Neural cell (in vitro differentiated cells): ENCODE results near the gene CACNA1S.

Experiments
- EP300 ChIP-seq: fragments of 450-650 bp; conservative IDR thresholded peaks from 2 replicates; pipeline ENCODE4 v1.6.1; 2014; ENCODE audit warnings: antibody characterized with exemption, mild to moderate bottlenecking, moderate library complexity; ENCODE audit not compliant: poor library complexity, severe bottlenecking
- EZH2 ChIP-seq: fragments of 200-600, 300-800 bp; shearing (Covaris generic), sonication (generic); IDR thresholded peaks from 2 replicates; pipeline ENCODE4 v1.6.1; 2014; ENCODE audit warnings: antibody characterized with exemption, low read length, borderline replicate concordance, mild to moderate bottlenecking; ENCODE audit not compliant: insufficient read depth, poor library complexity, severe bottlenecking
- REST ChIP-seq: IDR thresholded peaks from 2 replicates; pipeline ENCODE4 v1.6.1; 2012; ENCODE audit warnings: borderline replicate concordance
- SMC3 ChIP-seq: fragments of 450-650 bp; conservative IDR thresholded peaks from 2 replicates; pipeline ENCODE4 v1.6.1; 2014; ENCODE audit warnings: antibody characterized with exemption, mild to moderate bottlenecking, moderate library complexity; ENCODE audit not compliant: poor library complexity
- TAF1 ChIP-seq: IDR thresholded peaks from 2 replicates; pipeline ENCODE4 v1.6.1; 2012; ENCODE audit warnings: low read depth
- TF ChIP-seq, protein P1 (sequence below): fragments of 450-650 bp; IDR thresholded peaks from 2 replicates; pipeline ENCODE4 v1.5.1; 2014; ENCODE audit warnings: antibody characterized with exemption, mild to moderate bottlenecking, moderate library complexity; ENCODE audit not compliant: poor library complexity, severe bottlenecking

DNA sequence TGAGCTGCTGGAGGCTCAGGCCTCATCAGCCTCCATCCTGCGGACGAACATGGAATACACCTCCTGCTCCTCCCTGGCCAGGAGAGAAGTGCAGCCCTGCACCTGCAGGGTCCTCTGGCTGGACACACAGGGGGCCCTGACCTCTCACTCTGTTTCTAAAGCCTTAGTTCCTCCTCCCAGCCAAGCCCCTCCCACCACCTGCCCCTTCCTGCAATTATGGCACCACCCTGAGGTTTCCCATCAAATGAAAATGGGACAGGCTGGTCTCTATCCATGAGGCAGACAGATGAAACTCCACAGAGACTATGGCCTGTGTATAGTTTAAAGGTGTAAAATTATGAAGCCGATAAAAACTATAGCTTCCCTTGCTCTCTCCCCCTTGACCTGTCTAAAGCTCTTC, 42.6 kb downstream of the CACNA1S start:
- TF ChIP-seq TAF1 (no peak), REST (no peak), EP300 (no peak), EZH2 (no peak), SMC3 (no peak)
- TF ChIP-seq, protein P1, sequence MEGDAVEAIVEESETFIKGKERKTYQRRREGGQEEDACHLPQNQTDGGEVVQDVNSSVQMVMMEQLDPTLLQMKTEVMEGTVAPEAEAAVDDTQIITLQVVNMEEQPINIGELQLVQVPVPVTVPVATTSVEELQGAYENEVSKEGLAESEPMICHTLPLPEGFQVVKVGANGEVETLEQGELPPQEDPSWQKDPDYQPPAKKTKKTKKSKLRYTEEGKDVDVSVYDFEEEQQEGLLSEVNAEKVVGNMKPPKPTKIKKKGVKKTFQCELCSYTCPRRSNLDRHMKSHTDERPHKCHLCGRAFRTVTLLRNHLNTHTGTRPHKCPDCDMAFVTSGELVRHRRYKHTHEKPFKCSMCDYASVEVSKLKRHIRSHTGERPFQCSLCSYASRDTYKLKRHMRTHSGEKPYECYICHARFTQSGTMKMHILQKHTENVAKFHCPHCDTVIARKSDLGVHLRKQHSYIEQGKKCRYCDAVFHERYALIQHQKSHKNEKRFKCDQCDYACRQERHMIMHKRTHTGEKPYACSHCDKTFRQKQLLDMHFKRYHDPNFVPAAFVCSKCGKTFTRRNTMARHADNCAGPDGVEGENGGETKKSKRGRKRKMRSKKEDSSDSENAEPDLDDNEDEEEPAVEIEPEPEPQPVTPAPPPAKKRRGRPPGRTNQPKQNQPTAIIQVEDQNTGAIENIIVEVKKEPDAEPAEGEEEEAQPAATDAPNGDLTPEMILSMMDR: no peak
